Vagina (tissue), 2 donors: Measurements from ENCODE around the gene KLHL29.

Experiments used
- POLR2A ChIP-seq, 2 donors: fragments of 450-650 bp; IDR thresholded peaks; one replicate each; pipeline ENCODE4 v1.6.1; 2017; ENCODE audit warnings: antibody characterized with exemption in 2 of 2, mild to moderate bottlenecking in 2 of 2, moderate library complexity in 2 of 2
- POLR2AphosphoS5 ChIP-seq, 2 donors: sonication (generic); formaldehyde crosslinking; IDR thresholded peaks; one replicate each; pipeline ENCODE4 v1.9.0; 2017; ENCODE audit warnings: antibody characterized with exemption in 2 of 2, mild to moderate bottlenecking in 2 of 2, low read depth in 1 of 2; ENCODE audit not compliant: insufficient read depth in 1 of 2
- TF ChIP-seq, protein P1 (sequence below), 3 experiments: fragments of 450-650 bp in 2 of 3; fragments of 200-600 bp in 1 of 3; sonication (generic) in 1 of 3; IDR thresholded peaks; one replicate each; pipeline ENCODE4 v1.5.1; 2017 to 2019; ENCODE audit warnings: antibody characterized with exemption in 3 of 3, mild to moderate bottlenecking in 2 of 3, moderate library complexity in 2 of 3

DNA sequence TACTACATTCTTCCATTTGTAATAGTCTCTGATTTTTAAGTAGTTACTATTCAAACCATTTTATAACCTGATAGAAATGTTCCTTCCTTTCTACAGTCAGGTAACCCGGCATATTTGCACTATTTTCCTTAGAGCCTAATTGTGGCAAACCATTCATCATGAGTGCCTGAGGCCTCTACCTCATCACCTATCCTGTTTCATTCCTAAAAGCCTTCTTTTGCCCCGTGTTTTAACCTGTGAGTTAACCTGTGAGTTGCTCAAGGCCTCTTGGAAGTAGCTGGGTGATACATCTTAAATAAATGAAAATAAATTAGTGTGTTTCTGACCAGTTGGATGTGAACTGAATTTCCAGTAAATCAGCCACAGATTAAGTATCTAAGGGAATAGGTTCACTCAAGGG is 6.5 kb upstream of the KLHL29 start:
- TF ChIP-seq, protein P1, sequence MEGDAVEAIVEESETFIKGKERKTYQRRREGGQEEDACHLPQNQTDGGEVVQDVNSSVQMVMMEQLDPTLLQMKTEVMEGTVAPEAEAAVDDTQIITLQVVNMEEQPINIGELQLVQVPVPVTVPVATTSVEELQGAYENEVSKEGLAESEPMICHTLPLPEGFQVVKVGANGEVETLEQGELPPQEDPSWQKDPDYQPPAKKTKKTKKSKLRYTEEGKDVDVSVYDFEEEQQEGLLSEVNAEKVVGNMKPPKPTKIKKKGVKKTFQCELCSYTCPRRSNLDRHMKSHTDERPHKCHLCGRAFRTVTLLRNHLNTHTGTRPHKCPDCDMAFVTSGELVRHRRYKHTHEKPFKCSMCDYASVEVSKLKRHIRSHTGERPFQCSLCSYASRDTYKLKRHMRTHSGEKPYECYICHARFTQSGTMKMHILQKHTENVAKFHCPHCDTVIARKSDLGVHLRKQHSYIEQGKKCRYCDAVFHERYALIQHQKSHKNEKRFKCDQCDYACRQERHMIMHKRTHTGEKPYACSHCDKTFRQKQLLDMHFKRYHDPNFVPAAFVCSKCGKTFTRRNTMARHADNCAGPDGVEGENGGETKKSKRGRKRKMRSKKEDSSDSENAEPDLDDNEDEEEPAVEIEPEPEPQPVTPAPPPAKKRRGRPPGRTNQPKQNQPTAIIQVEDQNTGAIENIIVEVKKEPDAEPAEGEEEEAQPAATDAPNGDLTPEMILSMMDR (IDR thresholded peaks at IDR 0.05), result no peak
- TF ChIP-seq POLR2AphosphoS5 (IDR thresholded peaks at IDR 0.05; ENCODE audit: insufficient read depth in 1 of 2, low read depth in 1 of 2) (no peak), POLR2A (IDR thresholded peaks at IDR 0.05) (no peak)
